Measurements from ENCODE around the gene TRAPPC14. TPM values are rescaled to one million over a fixed set of nuclear protein-coding genes. Genes with fewer than 3 reads are reported as not detected.

The TRAPPC14 gene
- total RNA-seq, 1 donor from 2014 or later, result 20.0 TPM

GRCh38 chr7:100127866-100128636 is 30.5 kb downstream of the TRAPPC14 start:
- no peak for DNase-seq (ENCODE audit: extremely low read depth, low read depth, low spot score)

- DNase-seq (ENCODE audit: extremely low read depth, low read depth, low spot score), result peak; percentile 69
These were observed 31.3 kb downstream of the TRAPPC14 start, which contains the start of gene MBLAC1 for GRCh38 chr7:100126931-100127865. TSS of gene MBLAC1 (plus strand) at chr7:100126967. CDS start at chr7:100127396, 429 bp downstream.

GRCh38 chr7:100126239-100126930 is 32.1 kb downstream of the TRAPPC14 start:
- no peak for DNase-seq (ENCODE audit: extremely low read depth, low read depth, low spot score)

GRCh38 chr7:100124301-100125230 is 34.0 kb downstream of the TRAPPC14 start:
- DNase-seq (ENCODE audit: extremely low read depth, low read depth, low spot score), result no peak

GRCh38 chr7:100122568-100122967 is 36.0 kb downstream of the TRAPPC14 start:
- DNase-seq (ENCODE audit: extremely low read depth, low read depth, low spot score), result no peak

GRCh38 chr7:100122067-100122466 is 36.5 kb downstream of the TRAPPC14 start:
- DNase-seq (ENCODE audit: extremely low read depth, low read depth, low spot score), result no peak

GRCh38 chr7:100120733-100121036 is 37.8 kb downstream of the TRAPPC14 start:
- DNase-seq (ENCODE audit: extremely low read depth, low read depth, low spot score), result no peak

GRCh38 chr7:100119970-100120732 is 38.4 kb downstream of the TRAPPC14 start:
- DNase-seq (ENCODE audit: extremely low read depth, low read depth, low spot score), result no peak

- peak; percentile 94 for DNase-seq (ENCODE audit: extremely low read depth, low read depth, low spot score)
These were observed 39.2 kb downstream of the TRAPPC14 start, which contains the start of the genes CNPY4 and TAF6 for GRCh38 chr7:100119072-100119969. TSS of gene CNPY4 (plus strand) at chr7:100119634. CDS start at chr7:100119745, 111 bp downstream. TSS of gene TAF6 (minus strand) at chr7:100119358. CDS start at chr7:100114209, 5,149 bp downstream.

GRCh38 chr7:100118388-100119071 is 40.0 kb downstream of the TRAPPC14 start:
- no peak for DNase-seq (ENCODE audit: extremely low read depth, low read depth, low spot score)

- no peak for DNase-seq (ENCODE audit: extremely low read depth, low read depth, low spot score)
These were observed 43.5 kb downstream of the TRAPPC14 start for GRCh38 chr7:100115026-100115425.

GRCh38 chr7:100111914-100112313 is 46.6 kb downstream of the TRAPPC14 start:
- DNase-seq (ENCODE audit: extremely low read depth, low read depth, low spot score), result no peak

- no peak for DNase-seq (ENCODE audit: extremely low read depth, low read depth, low spot score)
These were observed 47.4 kb downstream of the TRAPPC14 start for GRCh38 chr7:100111156-100111555.

- DNase-seq (ENCODE audit: extremely low read depth, low read depth, low spot score), result no peak
These were observed 48.9 kb downstream of the TRAPPC14 start for GRCh38 chr7:100109521-100110163.

- no peak for DNase-seq (ENCODE audit: extremely low read depth, low read depth, low spot score)
These were observed 50.6 kb downstream of the TRAPPC14 start for GRCh38 chr7:100107890-100108289.

GRCh38 chr7:100107125-100107737 is 51.3 kb downstream of the TRAPPC14 start:
- no peak for DNase-seq (ENCODE audit: extremely low read depth, low read depth, low spot score)

- DNase-seq (ENCODE audit: extremely low read depth, low read depth, low spot score), result no peak
These were observed 51.9 kb downstream of the TRAPPC14 start for GRCh38 chr7:100106633-100107032.

Data from glomerular endothelial cell (primary cell).